ENCODE data around the gene COL23A1.
"Not testable (repeated sequence)": the region's sequence is repeated elsewhere in the genome, so short reads cannot be mapped to it uniquely, and the experiment has no call there.

The COL23A1 gene

GRCh38 chr5:178380086-178380485 lies 210.1 kb downstream of the COL23A1 start:
- Histone ChIP-seq H3K27me3 (ENCODE audit: insufficient read depth, low read length) (no peaks in the 10 kb centered on the region), H3K9ac (ENCODE audit: low read depth, low read length) (no peak overlapping the region), H3K9me3 (ENCODE audit: insufficient read depth, low read depth, low read length) (no peaks in the 10 kb centered on the region), H3K27ac (ENCODE audit: low read length) (no peak overlapping the region), H3K4me1 (ENCODE audit: insufficient read depth, low read length) (peaks cover 5% of the 10 kb centered on the region; the same call in 1 of the 2 replicates), H3K36me3 (ENCODE audit: insufficient read depth, low read depth, low read length) (no peaks in the 10 kb centered on the region), H3K4me3 (ENCODE audit: low read length) (no peak overlapping the region)

DNA sequence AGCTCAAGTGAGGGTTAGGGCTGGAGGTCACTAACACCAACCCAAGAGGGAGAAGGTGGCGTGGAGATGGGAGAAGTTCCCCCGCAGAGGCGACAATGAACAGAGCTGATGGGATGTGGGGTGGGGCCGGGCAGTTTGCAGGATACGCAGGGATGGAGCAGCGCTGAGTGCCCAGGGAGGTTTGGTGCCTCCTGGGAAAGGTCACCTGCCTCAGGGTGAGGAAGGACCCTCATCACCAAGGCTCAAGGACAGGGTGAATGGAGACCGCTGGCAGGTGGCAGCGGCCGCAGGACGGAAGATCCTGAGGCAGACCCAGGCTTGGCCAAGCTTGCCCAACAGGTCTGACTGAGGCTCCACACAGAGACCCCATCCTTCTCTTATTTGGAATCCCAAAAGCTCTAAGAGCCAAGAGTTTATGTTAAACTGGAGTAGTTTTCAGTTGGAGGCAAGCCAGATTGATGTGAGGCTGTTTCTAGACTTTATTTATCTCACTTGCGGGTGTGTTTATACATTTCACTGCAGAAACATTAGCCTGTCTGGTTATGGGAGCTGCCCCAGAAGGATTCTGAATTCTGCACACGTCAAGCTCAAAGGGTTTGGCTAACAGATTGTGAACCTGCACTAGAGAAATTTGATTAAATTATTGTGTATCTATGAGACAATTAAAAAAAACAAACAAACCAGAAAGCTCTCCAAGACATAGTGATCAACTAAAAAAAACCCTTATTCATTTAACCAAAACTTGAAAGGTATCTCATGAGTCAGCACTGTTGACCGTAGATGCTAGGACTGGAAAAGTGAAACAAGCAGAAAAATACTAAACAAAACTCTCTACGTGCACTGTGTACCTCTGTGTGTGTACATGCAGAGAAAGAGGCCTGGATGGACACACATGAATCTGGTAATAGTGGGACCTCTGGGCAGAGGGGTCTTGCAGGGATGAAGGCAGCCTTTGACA lies 211.4 kb downstream of the COL23A1 start:
- Histone ChIP-seq H3K27me3 (ENCODE audit: insufficient read depth, low read length) (no peaks in the 10 kb centered on the region), H3K27ac (ENCODE audit: low read length) (no peak overlapping the region), H3K4me3 (ENCODE audit: low read length) (no peak overlapping the region), H3K9me3 (ENCODE audit: insufficient read depth, low read depth, low read length) (no peaks in the 10 kb centered on the region), H3K36me3 (ENCODE audit: insufficient read depth, low read depth, low read length) (no peaks in the 10 kb centered on the region), H3K9ac (ENCODE audit: low read depth, low read length) (no peak overlapping the region), H3K4me1 (ENCODE audit: insufficient read depth, low read length) (peaks cover 5% of the 10 kb centered on the region; the same call in 1 of the 2 replicates)

GRCh38 chr5:178377583-178378270 lies 212.5 kb downstream of the COL23A1 start:
- H3K9me3 ChIP-seq (ENCODE audit: insufficient read depth, low read depth, low read length), result no peaks in the 10 kb centered on the region
- no peaks in the 10 kb centered on the region for H3K36me3 ChIP-seq (ENCODE audit: insufficient read depth, low read depth, low read length)
- H3K4me1 ChIP-seq (ENCODE audit: insufficient read depth, low read length), result no peaks in the 10 kb centered on the region; the same call in 1 of the 2 replicates
- no peak overlapping the region for H3K9ac ChIP-seq (ENCODE audit: low read depth, low read length)
- H3K27me3 ChIP-seq (ENCODE audit: insufficient read depth, low read length), result no peaks in the 10 kb centered on the region
- H3K4me3 ChIP-seq (ENCODE audit: low read length), result no peak overlapping the region
- H3K27ac ChIP-seq (ENCODE audit: low read length), result no peak overlapping the region

- H3K9me3 ChIP-seq (ENCODE audit: insufficient read depth, low read depth, low read length), result no peaks in the 10 kb centered on the region
- no peaks in the 10 kb centered on the region for H3K4me1 ChIP-seq (ENCODE audit: insufficient read depth, low read length)
- H3K4me3 ChIP-seq (ENCODE audit: low read length), result no peak overlapping the region
- H3K9ac ChIP-seq (ENCODE audit: low read depth, low read length), result no peak overlapping the region
- H3K36me3 ChIP-seq (ENCODE audit: insufficient read depth, low read depth, low read length), result no peaks in the 10 kb centered on the region
- H3K27ac ChIP-seq (ENCODE audit: low read length), result no peak overlapping the region
- no peaks in the 10 kb centered on the region for H3K27me3 ChIP-seq (ENCODE audit: insufficient read depth, low read length)
Observed at GRCh38 chr5:178376921-178377582, 213.1 kb downstream of the COL23A1 start.

- Histone ChIP-seq H3K36me3 (ENCODE audit: insufficient read depth, low read depth, low read length) (no peaks in the 10 kb centered on the region), H3K4me3 (ENCODE audit: low read length) (no peak overlapping the region), H3K4me1 (ENCODE audit: insufficient read depth, low read length) (no peaks in the 10 kb centered on the region; the same call in 1 of the 2 replicates), H3K9me3 (ENCODE audit: insufficient read depth, low read depth, low read length) (no peaks in the 10 kb centered on the region), H3K27ac (ENCODE audit: low read length) (no peak overlapping the region), H3K27me3 (ENCODE audit: insufficient read depth, low read length) (no peaks in the 10 kb centered on the region), H3K9ac (ENCODE audit: low read depth, low read length) (no peak overlapping the region)
Observed at GRCh38 chr5:178375348-178375747, 214.8 kb downstream of the COL23A1 start.

- Histone ChIP-seq H3K36me3 (ENCODE audit: insufficient read depth, low read depth, low read length) (no peaks in the 10 kb centered on the region), H3K4me3 (ENCODE audit: low read length) (no peak overlapping the region), H3K9me3 (ENCODE audit: insufficient read depth, low read depth, low read length) (peaks cover 5% of the 10 kb centered on the region; the same call in 1 of the 2 replicates), H3K27ac (ENCODE audit: low read length) (no peak overlapping the region), H3K27me3 (ENCODE audit: insufficient read depth, low read length) (no peaks in the 10 kb centered on the region), H3K9ac (ENCODE audit: low read depth, low read length) (no peak overlapping the region), H3K4me1 (ENCODE audit: insufficient read depth, low read length) (no peaks in the 10 kb centered on the region; the same call in 1 of the 2 replicates)
Observed at GRCh38 chr5:178373711-178374110, 216.5 kb downstream of the COL23A1 start.

GRCh38 chr5:178372142-178372571 lies 218.0 kb downstream of the COL23A1 start:
- H3K27me3 ChIP-seq (ENCODE audit: insufficient read depth, low read length), result no peaks in the 10 kb centered on the region
- H3K36me3 ChIP-seq (ENCODE audit: insufficient read depth, low read depth, low read length), result no peaks in the 10 kb centered on the region
- H3K4me1 ChIP-seq (ENCODE audit: insufficient read depth, low read length), result no peaks in the 10 kb centered on the region; the same call in 1 of the 2 replicates
- no peak overlapping the region for H3K9ac ChIP-seq (ENCODE audit: low read depth, low read length)
- H3K4me3 ChIP-seq (ENCODE audit: low read length), result no peak overlapping the region
- H3K27ac ChIP-seq (ENCODE audit: low read length), result no peak overlapping the region
- peaks cover 5% of the 10 kb centered on the region; the same call in 1 of the 2 replicates for H3K9me3 ChIP-seq (ENCODE audit: insufficient read depth, low read depth, low read length)

- Histone ChIP-seq H3K9me3 (ENCODE audit: insufficient read depth, low read depth, low read length) (peaks cover 5% of the 10 kb centered on the region; the same call in 1 of the 2 replicates), H3K27ac (ENCODE audit: low read length) (no peak overlapping the region), H3K4me3 (ENCODE audit: low read length) (no peak overlapping the region), H3K9ac (ENCODE audit: low read depth, low read length) (no peak overlapping the region), H3K27me3 (ENCODE audit: insufficient read depth, low read length) (no peaks in the 10 kb centered on the region), H3K36me3 (ENCODE audit: insufficient read depth, low read depth, low read length) (no peaks in the 10 kb centered on the region), H3K4me1 (ENCODE audit: insufficient read depth, low read length) (no peaks in the 10 kb centered on the region; the same call in 1 of the 2 replicates)
Observed at GRCh38 chr5:178371362-178372111, 218.7 kb downstream of the COL23A1 start.

DNA sequence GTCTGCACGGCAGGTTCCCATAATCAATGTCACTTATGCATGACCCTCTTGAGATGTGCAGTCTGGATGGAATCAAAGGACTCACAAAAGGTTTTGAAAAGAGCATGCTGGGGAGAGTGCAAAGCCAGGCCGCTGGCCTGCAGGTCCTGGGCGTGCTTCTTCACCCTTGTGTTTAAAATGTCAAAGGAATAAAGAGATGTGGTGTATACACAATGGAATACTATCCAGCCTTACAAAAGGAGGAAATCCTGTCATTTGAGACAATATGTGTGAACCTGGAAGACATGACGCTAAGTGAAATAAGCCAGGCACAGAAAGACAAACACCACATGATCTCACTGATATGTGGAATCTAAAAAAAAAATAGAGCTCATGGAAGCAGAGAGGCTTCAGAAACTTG lies 220.1 kb downstream of the COL23A1 start:
- Histone ChIP-seq H3K36me3 (ENCODE audit: insufficient read depth, low read depth, low read length) (no peaks in the 10 kb centered on the region), H3K27ac (ENCODE audit: low read length) (no peak overlapping the region), H3K9ac (ENCODE audit: low read depth, low read length) (no peak overlapping the region), H3K9me3 (ENCODE audit: insufficient read depth, low read depth, low read length) (peaks cover 5% of the 10 kb centered on the region; the same call in 1 of the 2 replicates), H3K4me1 (ENCODE audit: insufficient read depth, low read length) (no peaks in the 10 kb centered on the region; the same call in 1 of the 2 replicates), H3K27me3 (ENCODE audit: insufficient read depth, low read length) (no peaks in the 10 kb centered on the region), H3K4me3 (ENCODE audit: low read length) (no peak overlapping the region)

- not testable (repeated sequence) for H3K27me3 ChIP-seq (ENCODE audit: insufficient read depth, low read length); H3K4me3 ChIP-seq (ENCODE audit: low read length); H3K9me3 ChIP-seq (ENCODE audit: insufficient read depth, low read depth, low read length); H3K27ac ChIP-seq (ENCODE audit: low read length); H3K4me1 ChIP-seq (ENCODE audit: insufficient read depth, low read length); H3K36me3 ChIP-seq (ENCODE audit: insufficient read depth, low read depth, low read length); H3K9ac ChIP-seq (ENCODE audit: low read depth, low read length)
Observed at GRCh38 chr5:178369469-178369868, 220.7 kb downstream of the COL23A1 start.

Measured in iPS-20b (cell line).